WI38 (cell line): Measurements from ENCODE around the gene ZC3HAV1L.
"Not testable (repeated sequence)": the region's sequence is repeated elsewhere in the genome, so short reads cannot be mapped to it uniquely, and the experiment has no call there.

Source experiments
- H3K4me3 ChIP-seq: 2 replicates; pipeline ENCODE4 v1.5.1; 2011; ENCODE audit warnings: low read depth, mild to moderate bottlenecking, control low read depth, low read length
- CTCF ChIP-seq: IDR thresholded peaks from 2 replicates; pipeline ENCODE4 v1.5.1; 2012; ENCODE audit warnings: low read depth, mild to moderate bottlenecking, control low read depth, low read length

The ZC3HAV1L gene

GRCh38 chr7:139065323-139065722 is 29.5 kb upstream of the ZC3HAV1L start:
- no peak overlapping the region for H3K4me3 ChIP-seq
- TF ChIP-seq CTCF, result no peak

GRCh38 chr7:139061416-139061815 is 25.6 kb upstream of the ZC3HAV1L start:
- TF ChIP-seq CTCF, result no peak
- H3K4me3 ChIP-seq, result no peak overlapping the region

GRCh38 chr7:139060695-139061237 is 24.9 kb upstream of the ZC3HAV1L start:
- H3K4me3 ChIP-seq, result no peak overlapping the region
- TF ChIP-seq CTCF, result no peak

GRCh38 chr7:139059905-139060304 is 24.1 kb upstream of the ZC3HAV1L start:
- no peak for TF ChIP-seq CTCF

GRCh38 chr7:139058943-139059342 is 23.1 kb upstream of the ZC3HAV1L start:
- H3K4me3 ChIP-seq, result no peak overlapping the region
- TF ChIP-seq CTCF, result no peak

More at GRCh38 chr7:139059905-139060304, 24.1 kb upstream of the ZC3HAV1L start:
- H3K4me3 ChIP-seq, result no peak overlapping the region

- no peak overlapping the region for H3K4me3 ChIP-seq
Observed at GRCh38 chr7:139055674-139056073, 19.8 kb upstream of the ZC3HAV1L start.

GRCh38 chr7:139054656-139055055 is 18.8 kb upstream of the ZC3HAV1L start:
- not testable (repeated sequence) for H3K4me3 ChIP-seq

More at GRCh38 chr7:139055674-139056073, 19.8 kb upstream of the ZC3HAV1L start:
- no peak for TF ChIP-seq CTCF

- no peak overlapping the region for H3K4me3 ChIP-seq
- TF ChIP-seq CTCF, result no peak
Observed at GRCh38 chr7:139054101-139054500, 18.3 kb upstream of the ZC3HAV1L start.
